H1 (cell line): ENCODE results near the gene LRRK1. TPM values are rescaled to one million over a fixed set of nuclear protein-coding genes. Genes with fewer than 3 reads are reported as not detected.

ENCODE experiments used
- CEBPB ChIP-seq: IDR thresholded peaks from 2 replicates; pipeline ENCODE4 v1.6.1; 2012; ENCODE audit warnings: low read depth, low read length
- CREB1 ChIP-seq: IDR thresholded peaks from 2 replicates; pipeline ENCODE4 v1.6.1; 2012; ENCODE audit warnings: inconsistent platforms
- JUN ChIP-seq: IDR thresholded peaks from 2 replicates; pipeline ENCODE4 v1.6.1; 2011; ENCODE audit warnings: low read depth, mild to moderate bottlenecking, improper control_type of control experiment, low read length
- PHF8 ChIP-seq: fragments of 200-600 bp; sonication (generic); conservative IDR thresholded peaks from 2 replicates; pipeline ENCODE4 v1.7.1; 2012; ENCODE audit warnings: low read depth, mild to moderate bottlenecking, inconsistent platforms, low read length, moderate library complexity
- POLR2AphosphoS5 ChIP-seq: IDR thresholded peaks from 2 replicates; pipeline ENCODE4 v1.6.1; 2011; ENCODE audit warnings: low read depth, low read length
- polyA plus RNA-seq, 7 experiments: library from polyadenylated mRNA; depleted of rRNA in 3 of 7; stranded (reverse) in 5 of 7; unstranded in 2 of 7; fragments of >200 nt in 5 of 7; fragments of 200-250 nt in 2 of 7; gene quantifications; 1 replicate in 5 of 7; 2 replicates in 1 of 7; 4 replicates in 1 of 7; pipeline versions ENCODE4 v1.2.1 to v1.2.3, GENCODE V29; 2011 to 2013; ENCODE audit warnings: missing spikeins in 2 of 7, mixed read lengths in 2 of 7
- total RNA-seq: library from RNA; stranded (reverse); fragmentation: NEBNext Ultra II Directional; extraction: Animal tissue kit (Norgen Biotek cat#: 25700); gene quantifications from 2 replicates; pipeline ENCODE4 v1.2.1, GENCODE V29; 2021

The LRRK1 gene
- total and polyA plus RNA-seq, 2 of the 8 experiments (the other 6 are each of a cell fraction or from before 2014, with no cell fraction given): 1.2 to 3.6 TPM

- TF ChIP-seq CREB1 (no peak), PHF8 (no peak), POLR2AphosphoS5 (no peak), JUN (no peak), CEBPB (no peak)
Measured at GRCh38 chr15:100998630-100999029, 79.5 kb downstream of the LRRK1 start (continued).
